Bronchus fibroblast of lung (primary cell): ENCODE data around the gene STEAP2. TPM values are rescaled to one million over a fixed set of nuclear protein-coding genes. Genes with fewer than 3 reads are reported as not detected.

ENCODE experiments used
- total RNA-seq: library from RNA; depleted of rRNA; stranded (reverse); fragments of >200 nt; gene quantifications from 2 replicates; pipeline ENCODE4 v1.2.3, GENCODE V29; 2015

Gene STEAP2
- total RNA-seq = 5.5 and 6.8 TPM in 2 replicates

GRCh38 chr7:90211391-90212148 lies at the start of gene STEAP2:
TSS of gene STEAP2 (plus strand) at chr7:90211740. CDS start at chr7:90225083, 13,343 bp downstream.

GRCh38 chr7:90244909-90245851 lies 33.6 kb downstream of the STEAP2 start, which contains the start of gene CFAP69:
TSS of gene CFAP69 (plus strand) at chr7:90245174. CDS start at chr7:90245425, 251 bp downstream.

Other genes with a start within 250 kb of the STEAP2 start
- 30.0 and 39.5 TPM in 2 replicates for gene STEAP1, start 57.3 kb upstream of the STEAP2 start, total RNA-seq
- gene CFAP69, start 33.4 kb downstream of the STEAP2 start, total RNA-seq = 0.30 and 0.67 TPM in 2 replicates
- not detected in 2 replicates for gene FAM237B, start 109.6 kb downstream of the STEAP2 start, total RNA-seq
- gene GTPBP10, start 135.0 kb downstream of the STEAP2 start, total RNA-seq = 13.2 and 17.5 TPM in 2 replicates
- gene CLDN12, start 191.7 kb downstream of the STEAP2 start, total RNA-seq = 14.5 and 17.2 TPM in 2 replicates